Gastroesophageal sphincter (tissue), 4 donors: ENCODE measurements around the gene ADAM23. TPM values are rescaled to one million over a fixed set of nuclear protein-coding genes. Genes with fewer than 3 reads are reported as not detected.

Experiments
- ATAC-seq: fragments of 150-250 bp; one replicate; pipeline ENCODE4 v1.9.1; 2016; ENCODE audit warnings: mild to moderate bottlenecking, moderate library complexity
- H3K27ac ChIP-seq, 4 donors: fragments of 200-600 bp; sonication (generic) in 3 of 4; 1 replicate in 3 of 4; 2 replicates in 1 of 4; pipeline ENCODE4 v1.5.1; 2016 to 2019
- H3K27me3 ChIP-seq: fragments of 200-600 bp; sonication (generic); one replicate; pipeline ENCODE4 v1.5.1; 2019
- H3K36me3 ChIP-seq, 2 donors: fragments of 200-600 bp; sonication (generic); one replicate each; pipeline ENCODE4 v1.5.1; 2019; ENCODE audit warnings: control low read depth in 1 of 2
- H3K4me1 ChIP-seq, 3 donors: fragments of 200-600 bp; sonication (generic); 1 replicate in 2 of 3; 2 replicates in 1 of 3; pipeline ENCODE4 v1.5.1; 2016 to 2019; ENCODE audit warnings: control low read depth in 2 of 3
- H3K4me3 ChIP-seq, 2 donors: fragments of 200-600 bp; sonication (generic); one replicate each; pipeline ENCODE4 v1.5.1; 2019; ENCODE audit warnings: mild to moderate bottlenecking in 1 of 2, moderate library complexity in 1 of 2
- H3K9me3 ChIP-seq, 3 donors: fragments of 200-600 bp; sonication (generic); one replicate each; pipeline ENCODE4 v1.5.1; 2017 to 2019; ENCODE audit warnings: control low read depth in 2 of 3
- CTCF ChIP-seq, 4 experiments: fragments of 200-600 bp in 2 of 4; fragments of 450-650 bp in 2 of 4; sonication (generic) in 1 of 4; IDR thresholded peaks; one replicate each; pipeline ENCODE4 v1.5.1; 2017 to 2019; ENCODE audit warnings: antibody characterized with exemption in 4 of 4, mild to moderate bottlenecking in 2 of 4, moderate library complexity in 2 of 4
- EP300 ChIP-seq: sonication (generic); formaldehyde crosslinking; IDR thresholded peaks from one replicate; pipeline ENCODE4 v1.6.1; 2017; ENCODE audit warnings: antibody characterized with exemption, mild to moderate bottlenecking
- POLR2A ChIP-seq, 2 donors: fragments of 450-650 bp; IDR thresholded peaks; one replicate each; pipeline ENCODE4 v1.6.1; 2017; ENCODE audit warnings: antibody characterized with exemption in 2 of 2, mild to moderate bottlenecking in 2 of 2, moderate library complexity in 1 of 2
- POLR2AphosphoS5 ChIP-seq: sonication (generic); formaldehyde crosslinking; IDR thresholded peaks from one replicate; pipeline ENCODE4 v1.6.1; 2017; ENCODE audit warnings: antibody characterized with exemption
- WGBS, 2 donors: methylation state at CpG; one replicate each; pipeline ENCODE4 v1.1.5; 2018; ENCODE audit warnings: low coverage in 1 of 2; 5-methylcytosine and 5-hydroxymethylcytosine counted together
- total RNA-seq, 4 donors: library from RNA; depleted of rRNA; stranded (reverse); fragments of >200 nt; gene quantifications; one replicate each; pipeline ENCODE4 v1.1.0, GENCODE V29; 2016

Gene ADAM23
- total RNA-seq, 4 donors from 2014 or later, result 2.4 to 4.0 (median 3.5) TPM

- no peaks in the 10 kb centered on the region for H3K9me3 ChIP-seq
- no peak overlapping the region for H3K27ac ChIP-seq
- no peak overlapping the region for H3K4me3 ChIP-seq
- H3K4me1 ChIP-seq, result no peaks in the 10 kb centered on the region
- ATAC-seq, result no peak
- H3K36me3 ChIP-seq, result no peaks in the 10 kb centered on the region
- TF ChIP-seq EP300, result no peak
- no peak for TF ChIP-seq POLR2A (IDR thresholded peaks at IDR 0.05)
- TF ChIP-seq POLR2AphosphoS5, result no peak
- TF ChIP-seq CTCF (IDR thresholded peaks at IDR 0.05), result no peak
- WGBS, 2 donors, result 67 to 78% methylated on average over 4 of the region's 4 CpGs
- H3K27me3 ChIP-seq, result no peaks in the 10 kb centered on the region
Observed at GRCh38 chr2:206480620-206481019, 37.3 kb downstream of the ADAM23 start.

DNA sequence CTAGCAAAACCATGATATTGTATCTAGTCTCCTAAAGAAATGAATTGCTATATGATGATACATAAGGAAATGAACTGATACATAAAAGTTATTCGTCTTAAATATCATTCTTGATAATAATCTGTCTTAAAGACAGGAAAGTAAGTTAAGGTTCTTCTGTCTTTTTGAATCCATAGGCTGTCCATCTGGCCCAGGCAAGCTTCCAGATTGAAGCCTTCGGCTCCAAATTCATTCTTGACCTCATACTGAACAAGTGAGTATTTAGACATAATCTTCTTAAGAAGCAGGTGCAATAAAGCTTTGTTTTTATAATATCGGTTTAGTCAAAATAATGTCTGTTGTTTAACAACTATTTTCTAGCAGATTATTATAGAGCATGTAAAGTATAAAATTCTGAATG is 37.7 kb downstream of the ADAM23 start:
- Histone ChIP-seq H3K27ac (no peak overlapping the region), H3K4me1 (no peaks in the 10 kb centered on the region), H3K4me3 (no peak overlapping the region), H3K36me3 (no peaks in the 10 kb centered on the region), H3K27me3 (no peaks in the 10 kb centered on the region), H3K9me3 (no peaks in the 10 kb centered on the region)
- no peak for ATAC-seq
- no peak for TF ChIP-seq CTCF (IDR thresholded peaks at IDR 0.05)
- no peak for TF ChIP-seq EP300
- no peak for TF ChIP-seq POLR2A (IDR thresholded peaks at IDR 0.05)
- no peak for TF ChIP-seq POLR2AphosphoS5
- 63 to 66% methylated on average over 3 of the region's 3 CpGs for WGBS, 2 donors

GRCh38 chr2:206482123-206482522 is 38.8 kb downstream of the ADAM23 start:
- Histone ChIP-seq H3K27ac (no peak overlapping the region), H3K9me3 (no peaks in the 10 kb centered on the region), H3K27me3 (no peaks in the 10 kb centered on the region), H3K4me1 (no peaks in the 10 kb centered on the region), H3K4me3 (no peak overlapping the region), H3K36me3 (no peaks in the 10 kb centered on the region)
- TF ChIP-seq EP300 (no peak), POLR2A (IDR thresholded peaks at IDR 0.05) (no peak), CTCF (IDR thresholded peaks at IDR 0.05) (no peak), POLR2AphosphoS5 (no peak)
- ATAC-seq, result no peak
- WGBS, 2 donors, result 71 to 92% methylated on average over 1 to 4 of the region's 4 CpGs

- TF ChIP-seq POLR2AphosphoS5 (no peak), CTCF (IDR thresholded peaks at IDR 0.05) (no peak), POLR2A (IDR thresholded peaks at IDR 0.05) (no peak), EP300 (no peak)
- H3K36me3 ChIP-seq, result no peaks in the 10 kb centered on the region
- no peak overlapping the region for H3K4me3 ChIP-seq
- H3K27me3 ChIP-seq, result no peaks in the 10 kb centered on the region
- WGBS, 2 donors, result 90 to 94% methylated on average over 4 of the region's 4 CpGs
- no peak overlapping the region for H3K27ac ChIP-seq
- H3K9me3 ChIP-seq, result no peaks in the 10 kb centered on the region
- ATAC-seq, result no peak
- no peaks in the 10 kb centered on the region for H3K4me1 ChIP-seq
Observed at GRCh38 chr2:206482633-206483032, 39.3 kb downstream of the ADAM23 start.

- TF ChIP-seq CTCF (IDR thresholded peaks at IDR 0.05) (no peak), POLR2AphosphoS5 (no peak)
- WGBS, 2 donors, result 78 to 90% methylated on average over 6 to 7 of the region's 7 CpGs
- H3K36me3 ChIP-seq, result peaks cover 0 to 11% of the 10 kb centered on the region in 2 donors
- no peaks in the 10 kb centered on the region for H3K4me1 ChIP-seq
- H3K4me3 ChIP-seq, result no peak overlapping the region
- H3K27me3 ChIP-seq, result no peaks in the 10 kb centered on the region
- ATAC-seq, result no peak
- H3K27ac ChIP-seq, result no peak overlapping the region
- H3K9me3 ChIP-seq, result peaks cover 0 to 3% (median 0%) of the 10 kb centered on the region in 3 donors
Observed at GRCh38 chr2:206488053-206488452, 44.7 kb downstream of the ADAM23 start.
